MM.1S (cell line): ENCODE measurements around the gene NARF.

Experiments used
- EZH2 ChIP-seq: fragments of 300-600 bp; sonication (generic); optimal IDR thresholded peaks from 2 replicates; pipeline ENCODE3; 2017; ENCODE audit warnings: low read depth, mild to moderate bottlenecking, antibody characterized with exemption, low read length, mixed read lengths
- EZH2phosphoT487 ChIP-seq: fragments of 300-600 bp; sonication (generic); IDR thresholded peaks from 2 replicates; pipeline ENCODE4 v1.6.1; 2018; ENCODE audit warnings: antibody characterized with exemption, low read length
- TF ChIP-seq, protein P1 (sequence below): fragments of 300-600 bp; sonication (generic); IDR thresholded peaks from 2 replicates; pipeline ENCODE4 v1.5.1; 2016; ENCODE audit warnings: antibody characterized with exemption, low read length, mixed read lengths

DNA sequence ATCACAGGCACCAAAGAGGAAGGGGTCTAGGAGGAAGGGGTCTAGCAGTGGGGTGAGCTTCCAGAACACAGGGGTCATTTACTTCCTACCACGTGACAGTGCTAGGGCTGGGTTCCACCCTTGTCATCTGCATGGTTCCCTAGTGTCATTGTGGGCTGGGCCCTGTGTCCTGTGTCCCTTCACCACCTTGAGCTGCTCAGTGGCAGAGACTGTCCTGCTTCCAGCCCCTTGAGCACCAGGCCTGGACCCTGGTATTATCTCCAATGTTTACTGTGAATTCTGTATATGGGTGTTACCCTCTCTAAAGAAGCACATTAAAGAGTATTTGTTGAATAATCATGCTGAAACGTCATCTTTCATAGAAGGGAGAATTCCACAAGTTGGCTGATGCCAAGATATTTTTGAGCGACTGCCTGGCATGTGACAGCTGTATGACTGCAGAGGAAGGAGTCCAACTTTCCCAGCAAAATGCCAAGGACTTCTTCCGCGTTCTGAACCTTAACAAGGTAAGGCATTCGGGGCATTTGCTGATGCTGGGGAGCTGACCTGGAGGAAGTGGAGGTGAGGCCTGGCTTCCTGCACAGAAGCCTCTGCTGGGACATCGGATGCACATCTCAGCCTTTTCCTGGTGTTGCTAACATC is 5.5 kb downstream of the NARF start:
- TF ChIP-seq, protein P1, sequence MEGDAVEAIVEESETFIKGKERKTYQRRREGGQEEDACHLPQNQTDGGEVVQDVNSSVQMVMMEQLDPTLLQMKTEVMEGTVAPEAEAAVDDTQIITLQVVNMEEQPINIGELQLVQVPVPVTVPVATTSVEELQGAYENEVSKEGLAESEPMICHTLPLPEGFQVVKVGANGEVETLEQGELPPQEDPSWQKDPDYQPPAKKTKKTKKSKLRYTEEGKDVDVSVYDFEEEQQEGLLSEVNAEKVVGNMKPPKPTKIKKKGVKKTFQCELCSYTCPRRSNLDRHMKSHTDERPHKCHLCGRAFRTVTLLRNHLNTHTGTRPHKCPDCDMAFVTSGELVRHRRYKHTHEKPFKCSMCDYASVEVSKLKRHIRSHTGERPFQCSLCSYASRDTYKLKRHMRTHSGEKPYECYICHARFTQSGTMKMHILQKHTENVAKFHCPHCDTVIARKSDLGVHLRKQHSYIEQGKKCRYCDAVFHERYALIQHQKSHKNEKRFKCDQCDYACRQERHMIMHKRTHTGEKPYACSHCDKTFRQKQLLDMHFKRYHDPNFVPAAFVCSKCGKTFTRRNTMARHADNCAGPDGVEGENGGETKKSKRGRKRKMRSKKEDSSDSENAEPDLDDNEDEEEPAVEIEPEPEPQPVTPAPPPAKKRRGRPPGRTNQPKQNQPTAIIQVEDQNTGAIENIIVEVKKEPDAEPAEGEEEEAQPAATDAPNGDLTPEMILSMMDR, result no peak
- no peak for TF ChIP-seq EZH2phosphoT487
- TF ChIP-seq EZH2, result no peak
